T-helper 9 cell (primary cell): ENCODE measurements around the gene BAZ2A.
A peak's percentile ranks its signal among the peaks of the same experiment; 100 is the strongest.

Source experiments
- DNase-seq: peaks from one replicate; pipeline ENCODE4 v3.0.0-alpha.2; 2020

Gene BAZ2A

DNA sequence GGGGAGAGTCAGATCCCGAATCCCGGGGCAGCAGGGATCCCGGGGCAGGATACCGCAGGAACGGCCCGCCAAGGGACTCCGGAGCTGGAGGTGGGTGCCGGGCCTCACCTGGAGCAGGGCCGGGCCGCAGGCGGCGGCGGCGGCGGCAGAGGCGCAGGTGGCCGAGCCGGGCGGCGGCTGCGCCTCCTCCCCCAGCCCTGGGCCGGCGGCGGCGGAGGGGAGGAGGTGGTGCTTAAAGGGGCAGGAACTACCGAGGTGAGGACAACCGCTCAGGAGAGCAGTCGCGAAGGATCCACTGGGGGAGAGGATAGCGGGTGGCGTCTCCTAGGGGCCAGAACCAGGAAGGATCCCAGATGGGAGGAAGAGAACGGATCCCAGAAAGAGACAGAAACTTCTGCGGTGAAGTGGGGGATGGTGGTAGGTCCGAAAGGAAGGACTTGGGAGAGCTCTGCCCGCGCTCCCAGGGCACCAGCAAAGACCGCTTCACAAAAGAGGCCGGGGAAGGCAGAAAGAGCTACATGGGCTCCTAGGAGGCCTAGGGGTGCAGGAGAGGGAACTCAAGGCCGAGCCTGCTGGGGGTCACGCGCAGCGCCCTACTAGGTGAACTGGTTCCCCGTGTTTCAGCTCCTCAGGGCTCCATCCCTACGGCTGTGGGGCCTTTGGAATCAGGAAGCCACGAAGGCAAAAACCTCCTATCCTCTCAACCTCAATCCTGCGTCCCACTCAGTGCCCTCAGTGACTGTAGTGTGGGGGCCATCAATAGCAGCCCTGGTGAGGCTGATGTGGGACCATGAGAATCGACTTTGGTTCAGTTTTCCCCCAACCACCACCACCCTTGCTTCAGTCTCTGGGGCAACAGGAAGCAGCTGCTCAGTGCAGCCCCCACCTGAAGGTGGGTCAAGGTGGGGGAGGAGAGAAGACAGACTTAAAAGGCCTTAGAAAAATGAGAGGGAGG, 5.0 kb upstream of the BAZ2A start:
- DNase-seq: peak; percentile 56

DNA sequence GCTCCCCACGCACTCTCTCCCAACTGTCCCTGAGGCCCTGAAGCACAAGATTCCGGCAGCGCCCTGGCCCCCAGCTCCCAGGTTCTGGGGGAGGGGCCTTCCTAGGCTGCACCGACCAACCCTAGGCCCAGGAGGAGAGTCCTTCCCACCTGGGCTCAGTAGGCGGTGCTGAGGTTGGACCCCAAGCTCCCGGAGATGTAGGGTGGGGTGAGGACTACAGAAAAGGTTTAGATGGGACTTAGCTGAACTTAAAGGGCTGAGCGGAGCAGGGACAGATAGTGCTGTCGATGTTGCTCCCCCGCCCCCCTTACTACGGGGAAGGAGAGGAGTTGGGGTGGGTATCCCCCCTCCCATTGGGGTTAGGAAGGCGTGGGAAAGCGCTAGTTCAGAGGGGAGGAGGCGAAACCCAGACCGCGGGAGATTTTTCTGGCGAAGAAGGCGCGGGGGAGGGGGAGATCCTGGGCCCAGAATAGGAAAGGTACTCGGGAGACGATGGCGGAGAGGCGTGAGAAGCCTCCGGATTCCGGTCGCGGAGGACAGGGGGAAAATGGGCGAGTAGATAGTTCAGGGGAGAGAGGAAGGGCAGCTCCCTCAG, 4.2 kb upstream of the BAZ2A start:
- DNase-seq: peak; percentile 13

DNA sequence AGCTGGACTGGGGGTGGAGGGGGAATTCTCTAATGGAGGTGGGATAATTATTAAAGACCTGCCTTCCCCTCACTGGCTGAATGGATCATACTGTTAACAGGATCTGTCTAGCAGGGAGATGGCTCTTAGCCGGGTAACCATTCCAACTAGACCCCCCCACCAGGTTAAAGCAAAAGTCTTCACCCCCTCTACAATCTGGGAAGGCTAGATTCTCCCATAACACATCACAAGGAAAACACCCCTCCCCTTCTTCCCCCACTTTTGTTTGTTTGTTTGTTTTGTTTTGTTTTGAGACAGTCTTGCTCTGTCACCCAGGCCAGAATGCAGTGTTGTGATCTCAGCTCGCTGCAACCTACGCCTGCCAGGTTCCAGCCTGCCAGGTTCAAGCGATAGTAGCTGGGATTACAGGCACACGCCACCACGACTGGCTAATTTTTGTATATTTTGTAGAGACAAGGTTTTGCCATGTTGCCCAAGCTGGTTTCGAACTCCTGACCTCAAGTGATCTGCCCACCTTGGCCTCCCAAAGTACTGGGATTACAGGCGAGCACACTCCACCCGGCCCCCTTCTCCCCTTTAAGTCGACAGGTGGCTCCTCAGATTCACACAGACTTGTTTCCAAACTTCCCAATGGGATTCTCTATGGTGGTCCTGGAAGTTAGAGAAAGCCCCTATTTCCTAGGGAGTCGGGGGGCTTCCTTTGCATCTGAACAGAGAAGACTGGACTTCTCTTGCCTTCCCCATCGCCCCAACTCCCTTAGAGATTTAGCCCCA, 3.5 kb upstream of the BAZ2A start:
- no peak for DNase-seq

DNA sequence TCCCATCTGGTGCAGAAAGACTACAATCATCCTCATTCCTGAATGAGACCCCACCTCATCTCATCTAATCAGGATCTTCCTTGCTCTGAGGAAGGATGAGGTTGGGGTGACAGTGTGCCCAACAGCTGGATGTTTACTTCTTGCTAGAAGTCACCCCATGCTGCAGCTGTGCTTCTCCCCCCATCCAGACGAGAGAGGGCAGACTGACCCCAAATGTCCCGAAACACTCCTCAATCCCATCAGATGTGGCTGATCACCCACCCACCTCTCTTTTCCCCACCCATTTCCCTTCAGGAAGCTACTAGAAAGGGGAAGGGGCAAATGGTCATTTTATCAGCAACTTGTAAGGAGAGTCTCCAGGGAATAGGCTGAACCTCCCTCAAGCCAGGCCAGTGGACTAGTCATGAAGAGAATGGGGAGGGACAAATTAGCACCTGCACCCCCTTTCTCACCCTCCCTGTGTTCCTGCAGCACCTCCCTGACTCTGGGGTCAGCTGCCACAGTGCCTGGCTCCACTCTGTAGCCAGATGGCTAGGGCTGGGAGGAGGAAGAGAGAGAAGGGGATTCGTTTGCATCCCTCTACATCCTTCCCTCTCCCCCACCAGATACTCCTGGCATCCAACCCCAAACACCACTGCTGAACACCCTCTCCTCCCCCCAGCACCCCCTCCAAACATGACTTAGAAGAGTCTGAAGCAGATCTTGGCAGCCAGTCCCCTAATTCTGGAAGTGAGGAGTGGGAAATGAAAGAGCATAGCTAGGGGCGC, 2.8 kb upstream of the BAZ2A start:
- DNase-seq: no peak

- peak; percentile 37 for DNase-seq
These were observed 1.9 kb upstream of the BAZ2A start for GRCh38 chr12:56631790-56632700.

DNA sequence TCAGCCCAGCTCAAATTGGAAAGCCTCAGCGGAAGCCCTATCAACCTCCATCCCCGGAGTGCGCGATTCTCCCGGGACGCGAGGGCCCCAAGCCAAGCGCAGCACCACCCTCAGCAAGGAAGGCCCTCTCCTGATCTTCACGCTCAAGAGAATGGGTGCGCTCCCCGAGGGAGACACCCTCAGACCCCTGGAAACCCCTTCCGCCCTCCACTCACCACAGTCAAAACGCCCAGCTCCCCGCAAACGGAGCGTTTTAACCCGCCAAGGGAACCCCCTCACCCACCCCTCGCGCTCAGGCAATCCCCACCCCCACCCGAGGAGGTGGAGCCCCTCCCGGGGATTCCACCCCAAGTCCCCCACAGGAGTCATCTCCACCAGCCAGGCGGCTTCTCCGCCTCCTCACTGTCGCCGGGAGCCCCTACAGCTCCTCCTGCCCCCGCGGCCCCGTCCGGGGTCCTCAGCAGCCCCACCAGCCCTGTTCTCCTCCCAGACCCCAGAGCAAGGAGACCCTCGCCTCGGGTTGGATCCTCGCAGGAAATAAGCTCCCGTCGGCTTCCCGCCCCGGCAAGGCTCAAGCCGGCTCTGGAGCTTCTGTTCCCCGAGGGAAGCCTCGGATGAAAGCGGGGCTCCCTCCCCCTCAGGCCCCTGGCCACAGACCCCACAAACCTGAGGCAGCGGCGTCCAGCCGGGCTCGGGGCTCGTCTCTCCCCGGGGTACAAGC, 507 bp downstream of the BAZ2A start:
- peak; percentile 37 for DNase-seq

GRCh38 chr12:56628671-56629458, 1.3 kb downstream of the BAZ2A start:
- DNase-seq: peak; percentile 57

GRCh38 chr12:56626701-56627100, 3.4 kb downstream of the BAZ2A start:
- no peak for DNase-seq

- no peak for DNase-seq
These were observed 7.6 kb downstream of the BAZ2A start for GRCh38 chr12:56622535-56622934.

DNA sequence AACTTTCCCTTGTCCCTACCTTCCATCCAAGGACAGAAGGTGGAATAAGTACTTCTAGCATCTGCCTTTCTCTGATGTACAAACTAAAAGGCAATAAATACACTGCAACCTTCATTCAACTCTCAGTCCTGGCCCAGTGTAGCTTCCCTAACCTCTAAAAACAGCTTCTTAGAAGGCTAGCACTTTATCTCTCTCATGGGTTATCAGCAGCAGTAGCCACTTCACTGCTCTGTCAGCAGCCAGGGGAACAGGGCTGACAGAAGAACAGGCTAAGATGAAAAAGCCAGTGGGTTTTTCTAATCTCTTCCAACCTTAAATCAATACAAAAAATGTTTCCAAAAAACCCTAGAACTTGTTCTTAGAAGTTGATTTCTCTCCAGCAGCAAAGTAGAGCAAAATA, 13.2 kb downstream of the BAZ2A start:
- DNase-seq: no peak

GRCh38 chr12:56616244-56616643, 13.9 kb downstream of the BAZ2A start:
- no peak for DNase-seq

GRCh38 chr12:56614627-56615026, 15.5 kb downstream of the BAZ2A start:
- no peak for DNase-seq

DNA sequence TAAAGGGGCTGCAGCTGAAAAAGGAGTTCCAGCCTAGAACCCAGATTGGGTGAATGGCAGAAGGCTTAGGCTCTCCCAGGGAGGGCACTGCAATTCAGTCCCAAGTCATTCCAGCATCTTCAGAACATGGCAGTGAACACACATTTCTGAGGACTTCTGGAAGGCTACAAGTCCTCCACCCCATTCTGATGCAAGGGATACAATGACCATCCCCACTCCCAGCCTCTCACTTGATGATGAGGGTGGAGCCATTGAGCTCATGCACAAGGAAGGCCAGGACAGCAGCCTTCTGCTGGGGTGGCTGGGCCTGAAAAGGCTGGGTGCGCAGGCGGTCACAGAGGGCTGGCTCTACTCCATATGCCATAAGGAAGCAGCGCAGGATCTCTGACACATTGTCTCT, 25.8 kb downstream of the BAZ2A start:
- DNase-seq: no peak

DNA sequence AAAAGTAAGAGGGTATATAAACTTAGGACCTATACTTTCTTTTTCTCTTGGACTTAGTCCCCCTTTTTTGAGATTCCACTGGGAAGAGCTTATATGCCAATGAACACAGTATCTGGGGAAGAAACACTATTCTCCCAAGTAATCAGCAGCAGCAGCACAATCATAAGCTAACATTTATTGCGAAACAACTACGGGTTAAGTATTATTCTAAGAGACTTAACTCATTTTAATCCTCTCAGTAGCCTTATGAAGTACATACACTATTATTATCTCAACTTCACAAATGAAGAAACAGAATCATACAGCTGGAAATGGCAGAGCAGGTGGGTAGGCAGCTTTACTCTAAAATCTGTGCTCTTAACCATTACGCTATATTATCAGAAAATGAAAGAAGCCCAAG, 27.9 kb downstream of the BAZ2A start:
- no peak for DNase-seq

DNA sequence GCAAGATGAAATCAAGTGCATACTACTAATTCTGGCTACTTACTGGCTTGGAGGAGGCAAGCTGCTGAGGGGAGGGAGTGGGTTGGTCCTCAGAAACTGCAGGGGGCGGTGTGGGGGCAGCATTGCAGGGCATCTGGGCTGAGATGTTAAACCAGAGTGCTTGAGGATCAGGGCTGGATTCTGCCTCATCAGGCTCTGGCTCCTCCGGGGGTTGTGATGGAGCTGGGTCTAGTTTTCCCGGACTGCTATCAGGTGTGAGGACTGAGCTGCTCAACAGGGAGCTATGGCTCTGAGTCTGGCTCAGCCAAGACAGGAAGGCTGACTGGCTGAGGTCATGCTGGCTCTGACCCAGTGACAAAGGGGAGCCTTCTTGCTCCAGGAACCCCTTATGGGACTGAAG, 28.6 kb downstream of the BAZ2A start:
- DNase-seq: peak; percentile 11

- DNase-seq: no peak
These were observed 29.4 kb downstream of the BAZ2A start for GRCh38 chr12:56600753-56601152.

DNA sequence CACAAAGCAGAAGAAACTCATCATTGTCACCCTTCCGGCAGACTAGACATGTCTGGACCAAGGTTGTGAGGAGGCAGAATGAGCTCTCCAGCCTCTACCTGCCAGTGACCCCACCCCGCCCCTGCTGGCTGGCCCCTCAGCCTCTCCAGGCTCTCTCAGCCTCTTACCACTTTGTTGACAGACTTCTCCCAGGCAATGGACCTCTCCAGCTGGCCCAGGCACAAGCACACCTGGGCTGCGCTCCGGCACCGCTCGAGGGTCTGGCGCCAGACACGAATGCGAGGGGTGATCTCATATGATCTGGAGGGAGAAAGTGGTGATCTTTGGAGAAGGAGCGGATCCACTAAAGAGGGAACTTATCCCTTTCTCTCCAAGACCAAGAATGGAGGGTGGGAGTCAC, 30.3 kb downstream of the BAZ2A start:
- no peak for DNase-seq

DNA sequence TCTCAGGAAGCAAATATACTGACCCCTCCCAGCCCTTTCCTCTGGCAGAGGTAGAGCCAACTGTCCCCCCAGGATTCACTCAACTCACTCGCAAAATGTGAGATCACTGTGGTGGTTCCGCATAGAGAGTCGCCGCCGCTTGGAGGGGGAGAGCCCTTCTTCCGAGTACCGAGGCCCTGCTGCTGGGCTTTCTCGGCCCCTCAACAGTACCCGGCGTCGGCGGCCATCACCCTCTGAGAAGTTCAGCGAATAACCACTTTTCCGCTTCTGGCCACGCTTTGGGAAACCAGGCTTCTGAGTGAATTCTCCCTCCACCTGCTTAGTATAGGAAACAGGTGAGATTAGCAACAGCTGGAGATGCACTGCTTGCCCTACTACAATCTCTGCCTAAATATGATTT, 31.1 kb downstream of the BAZ2A start:
- no peak for DNase-seq

- no peak for DNase-seq
These were observed 33.3 kb downstream of the BAZ2A start for GRCh38 chr12:56596815-56597214.
